GM23248 (cell line): ENCODE results near the gene CDK15. TPM values are rescaled to one million over a fixed set of nuclear protein-coding genes. Genes with fewer than 3 reads are reported as not detected.

ENCODE experiments used
- DNase-seq: peaks from one replicate; pipeline ENCODE4 v3.0.0-alpha.2; 2015
- H2AFZ ChIP-seq: fragments of 200-600 bp; sonication (generic); 2 replicates; pipeline ENCODE4 v1.6.1; 2016; ENCODE audit warnings: antibody characterized with exemption
- H3F3A ChIP-seq: fragments of 200-600 bp; sonication (generic); 2 replicates; pipeline ENCODE4 v1.6.1; 2016; ENCODE audit warnings: mild to moderate bottlenecking, antibody characterized with exemption, mixed run types; ENCODE audit not compliant: insufficient read depth
- H3K27ac ChIP-seq: fragments of 200-600 bp; sonication (generic); 2 replicates; pipeline ENCODE4 v1.5.1; 2016; ENCODE audit warnings: mild to moderate bottlenecking
- H3K27me3 ChIP-seq: fragments of 200-600 bp; sonication (generic); replicated peaks from 2 replicates; pipeline ENCODE4 v1.6.1; 2016; ENCODE audit warnings: mild to moderate bottlenecking; ENCODE audit not compliant: insufficient read depth
- H3K36me3 ChIP-seq: fragments of 200-600 bp; sonication (generic); 2 replicates; pipeline ENCODE4 v1.6.1; 2016; ENCODE audit warnings: low read depth, mild to moderate bottlenecking
- H3K4me1 ChIP-seq: fragments of 200-600 bp; sonication (generic); 2 replicates; pipeline ENCODE4 v1.6.1; 2016; ENCODE audit warnings: mild to moderate bottlenecking; ENCODE audit not compliant: insufficient read depth
- H3K4me2 ChIP-seq: fragments of 200-600 bp; sonication (generic); one replicate; pipeline ENCODE4 v1.6.1; 2016; ENCODE audit warnings: mild to moderate bottlenecking; ENCODE audit not compliant: unreplicated experiment
- H3K4me3 ChIP-seq: fragments of 200-600 bp; sonication (generic); 2 replicates; pipeline ENCODE4 v1.5.1; 2016; ENCODE audit warnings: mild to moderate bottlenecking
- H3K79me2 ChIP-seq: fragments of 200-600 bp; sonication (generic); 2 replicates; pipeline ENCODE4 v1.6.1; 2016; ENCODE audit warnings: mild to moderate bottlenecking; ENCODE audit not compliant: insufficient read depth
- H3K9ac ChIP-seq: fragments of 200-600 bp; sonication (generic); 2 replicates; pipeline ENCODE4 v1.6.1; 2016; ENCODE audit warnings: mild to moderate bottlenecking
- H3K9me2 ChIP-seq: fragments of 200-600 bp; sonication (generic); 2 replicates; pipeline ENCODE4 v1.6.1; 2016; ENCODE audit warnings: mixed run types, mild to moderate bottlenecking, moderate library complexity; ENCODE audit not compliant: insufficient read depth
- H3K9me3 ChIP-seq: fragments of 200-600 bp; sonication (generic); one replicate; pipeline ENCODE4 v1.6.1; 2017; ENCODE audit warnings: low read depth
- H4K20me1 ChIP-seq: fragments of 200-600 bp; sonication (generic); 2 replicates; pipeline ENCODE4 v1.6.0; 2016; ENCODE audit not compliant: insufficient read depth
- EZH2 ChIP-seq: fragments of 200-600 bp; sonication (generic); IDR thresholded peaks from 2 replicates; pipeline ENCODE4 v1.6.1; 2018; ENCODE audit warnings: antibody characterized with exemption, mild to moderate bottlenecking; ENCODE audit not compliant: insufficient read depth, poor library complexity, severe bottlenecking
- EZH2phosphoT487 ChIP-seq: fragments of 200-600 bp; sonication (generic); IDR thresholded peaks from 2 replicates; pipeline ENCODE4 v1.6.1; 2018; ENCODE audit warnings: antibody characterized with exemption, moderate library complexity, mild to moderate bottlenecking, low read depth; ENCODE audit not compliant: insufficient read depth
- WGBS, 2 experiments: methylation state at CpG; one replicate each; pipeline ENCODE4 v1.1.6; 2015 to 2017; ENCODE audit warnings: low lambda C conversion rate in 2 of 2, low coverage in 1 of 2; ENCODE audit errors: missing lambda C conversion rate in 2 of 2; 5-methylcytosine and 5-hydroxymethylcytosine counted together
- in situ Hi-C: fragments of 300-500 bp; cut with MboI; formaldehyde crosslinking; loops from 2 replicates; pipeline ENCODE4 v1.15.0; 2020
- polyA plus RNA-seq: library from polyadenylated mRNA; unstranded; fragments of >200 nt; fragmentation: Nextera tagmentation; extraction: Ambion mirVana; gene quantifications from 2 replicates; pipeline ENCODE4 v1.2.1, GENCODE V29; 2016
- total RNA-seq: library from RNA; depleted of rRNA; stranded (reverse); fragments of >200 nt; shearing (Covaris generic); gene quantifications from 2 replicates; pipeline ENCODE4 v1.2.3, GENCODE V29; 2014

The CDK15 gene
- total and polyA plus RNA-seq, 2 experiments from 2014 or later: 0.88 to 1.3 TPM

- Histone ChIP-seq H3K9ac (no peak overlapping the region), H3K36me3 (no peaks in the 10 kb centered on the region), H3K27ac (no peak overlapping the region), H3K9me2 (no peaks in the 10 kb centered on the region), H3K9me3 (no peaks in the 10 kb centered on the region), H4K20me1 (no peaks in the 10 kb centered on the region), H3K4me1 (peaks cover 34% of the 10 kb centered on the region), H3F3A (peaks cover 24% of the 10 kb centered on the region), H3K79me2 (peaks cover 100% of the 10 kb centered on the region), H3K4me3 (no peak overlapping the region), H2AFZ (no peak overlapping the region), H3K27me3 (no peaks in the 10 kb centered on the region), H3K4me2 (no peak overlapping the region)
- 86 to 87% methylated on average over 1 of the region's 1 CpG for WGBS, 2 experiments
- no peak for DNase-seq
- TF ChIP-seq EZH2phosphoT487 (no peak), EZH2 (no peak)
- in situ Hi-C loops: no loop called here
Observed at GRCh38 chr2:201773990-201774389, 32.3 kb upstream of the CDK15 start.

DNA sequence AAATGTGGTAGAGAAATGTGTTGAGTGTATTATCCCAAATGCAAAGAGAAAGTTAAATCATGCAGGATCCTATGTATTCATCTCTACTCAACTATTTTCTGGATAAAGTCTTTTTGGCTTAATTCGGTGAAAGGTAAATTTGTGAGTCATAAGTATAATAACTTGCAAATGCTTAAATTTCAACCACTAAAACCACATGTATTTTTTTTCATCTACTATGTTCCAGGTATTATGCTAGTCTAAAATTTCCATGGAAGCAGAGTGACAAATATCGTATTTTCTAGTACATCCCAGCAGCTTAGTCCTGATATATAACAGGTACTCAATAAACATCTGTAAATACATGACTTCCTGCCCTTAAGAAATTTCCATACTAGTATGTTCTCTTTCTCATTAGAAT is 31.8 kb upstream of the CDK15 start:
- H3K79me2 ChIP-seq: peaks cover 100% of the 10 kb centered on the region
- no peak overlapping the region for H2AFZ ChIP-seq
- 85 to 92% methylated on average over 2 of the region's 2 CpGs for WGBS, 2 experiments
- H3F3A ChIP-seq: peaks cover 20% of the 10 kb centered on the region
- H3K9me3 ChIP-seq: no peaks in the 10 kb centered on the region
- H4K20me1 ChIP-seq: no peaks in the 10 kb centered on the region
- peaks cover 34% of the 10 kb centered on the region for H3K4me1 ChIP-seq
- in situ Hi-C loops: no loop called here
- H3K9me2 ChIP-seq: no peaks in the 10 kb centered on the region
- H3K27ac ChIP-seq: no peak overlapping the region
- no peak overlapping the region for H3K4me3 ChIP-seq
- H3K4me2 ChIP-seq: no peak overlapping the region
- no peaks in the 10 kb centered on the region for H3K36me3 ChIP-seq
- H3K9ac ChIP-seq: no peak overlapping the region
- TF ChIP-seq EZH2phosphoT487 (no peak), EZH2 (no peak)
- H3K27me3 ChIP-seq: no peaks in the 10 kb centered on the region
- no peak for DNase-seq

DNA sequence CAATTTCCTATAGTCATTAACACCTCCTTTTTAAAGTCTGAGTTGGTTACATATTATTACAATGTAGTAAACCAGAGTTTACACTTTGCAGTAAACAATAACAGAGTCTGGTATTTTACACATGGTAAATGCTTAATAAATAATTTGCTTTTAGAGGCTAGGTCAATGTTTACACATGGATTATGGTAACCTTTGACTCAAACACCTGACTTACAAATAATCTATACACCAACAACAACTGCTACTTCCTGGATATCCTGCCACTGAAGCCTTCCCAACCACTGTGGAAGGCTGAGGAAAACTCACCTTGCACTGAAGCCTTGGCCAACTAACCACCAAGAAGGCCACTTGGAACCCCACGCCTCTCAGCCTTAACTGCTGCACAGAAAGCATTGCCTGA is 31.0 kb upstream of the CDK15 start:
- Histone ChIP-seq H3K27ac (no peak overlapping the region), H3F3A (peaks cover 20% of the 10 kb centered on the region), H3K4me3 (no peak overlapping the region), H4K20me1 (no peaks in the 10 kb centered on the region), H3K79me2 (peaks cover 100% of the 10 kb centered on the region), H3K9me2 (no peaks in the 10 kb centered on the region), H3K9me3 (no peaks in the 10 kb centered on the region), H3K27me3 (no peaks in the 10 kb centered on the region), H3K9ac (no peak overlapping the region), H3K4me2 (no peak overlapping the region), H3K36me3 (no peaks in the 10 kb centered on the region), H3K4me1 (peaks cover 37% of the 10 kb centered on the region), H2AFZ (no peak overlapping the region)
- no peak for DNase-seq
- in situ Hi-C loops: no loop called here
- no peak for TF ChIP-seq EZH2phosphoT487
- TF ChIP-seq EZH2: no peak
- WGBS, 2 experiments: 100% methylated on average over 1 of the region's 1 CpG

DNA sequence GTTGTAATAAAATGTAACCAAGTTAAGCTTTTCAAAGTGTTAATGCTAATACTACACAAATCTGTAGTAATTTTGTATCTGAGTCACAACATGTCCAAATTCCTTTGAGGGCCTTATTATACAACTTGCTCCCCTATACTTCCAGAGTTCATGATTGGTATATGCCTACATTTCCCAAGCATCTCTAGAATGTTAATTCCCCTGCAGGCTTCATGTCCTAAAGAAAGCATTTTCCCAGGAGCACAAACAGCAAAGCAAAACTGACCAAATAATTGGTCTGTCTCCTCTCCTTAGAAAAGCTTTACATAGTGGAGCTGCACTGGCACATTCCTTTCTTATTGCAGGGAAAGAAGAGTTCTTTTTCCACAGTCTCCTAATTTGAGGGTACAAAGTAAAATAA is 29.3 kb upstream of the CDK15 start:
- peak overlapping the region; percentile 17; the same call in 1 of the 2 replicates for H3K27ac ChIP-seq
- H3K36me3 ChIP-seq: no peaks in the 10 kb centered on the region
- TF ChIP-seq EZH2phosphoT487 (no peak), EZH2 (no peak)
- H2AFZ ChIP-seq: no peak overlapping the region
- peak overlapping the region; percentile 28 for H3K4me3 ChIP-seq
- no peaks in the 10 kb centered on the region for H3K27me3 ChIP-seq
- peak; percentile 43 for DNase-seq
- H4K20me1 ChIP-seq: no peaks in the 10 kb centered on the region
- peaks cover 87% of the 10 kb centered on the region for H3K79me2 ChIP-seq
- H3K4me1 ChIP-seq: peaks cover 37% of the 10 kb centered on the region
- H3K4me2 ChIP-seq: peak overlapping the region; percentile 37
- peak overlapping the region; percentile 19; the same call in 1 of the 2 replicates for H3K9ac ChIP-seq
- in situ Hi-C loops: no loop called here
- H3K9me2 ChIP-seq: no peaks in the 10 kb centered on the region
- no peaks in the 10 kb centered on the region for H3K9me3 ChIP-seq
- peaks cover 20% of the 10 kb centered on the region for H3F3A ChIP-seq

DNA sequence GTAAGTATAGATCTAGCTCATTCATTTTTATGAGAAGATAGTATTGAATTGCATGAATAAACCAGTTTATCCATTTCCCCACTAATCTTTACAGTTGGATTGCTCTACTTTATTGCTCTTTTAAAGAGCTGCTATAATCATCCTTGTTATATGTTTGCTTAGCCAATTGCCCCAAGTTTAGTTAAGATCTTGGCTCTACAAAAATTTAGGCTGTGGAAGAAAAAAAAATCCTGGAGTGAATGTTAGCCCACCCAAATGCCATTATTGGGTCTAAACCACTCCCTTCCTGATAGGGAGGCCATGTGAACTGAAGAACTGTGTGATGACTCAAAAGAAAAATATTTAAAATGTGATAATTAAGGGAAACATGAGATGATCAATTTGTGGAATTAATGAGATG is 28.5 kb upstream of the CDK15 start:
- H3K9me2 ChIP-seq: no peaks in the 10 kb centered on the region
- H3K79me2 ChIP-seq: peaks cover 79% of the 10 kb centered on the region
- DNase-seq: no peak
- H3K4me3 ChIP-seq: no peak overlapping the region; the same call in 1 of the 2 replicates
- H3K4me1 ChIP-seq: peaks cover 37% of the 10 kb centered on the region
- TF ChIP-seq EZH2 (no peak), EZH2phosphoT487 (no peak)
- in situ Hi-C loops: no loop called here
- 0 out of 2 replicates have a peak overlapping the region, but pooled peaks have one; percentile 87 for H3K9ac ChIP-seq
- H2AFZ ChIP-seq: no peak overlapping the region
- no peaks in the 10 kb centered on the region for H4K20me1 ChIP-seq
- H3K4me2 ChIP-seq: peak overlapping the region; percentile 37
- no peaks in the 10 kb centered on the region for H3K36me3 ChIP-seq
- peaks cover 20% of the 10 kb centered on the region for H3F3A ChIP-seq
- H3K9me3 ChIP-seq: no peaks in the 10 kb centered on the region
- no peaks in the 10 kb centered on the region for H3K27me3 ChIP-seq
- H3K27ac ChIP-seq: no peak overlapping the region
